COLO668 (cell line): ENCODE results near the gene MT1E.
"Not testable (repeated sequence)": the region's sequence is repeated elsewhere in the genome, so short reads cannot be mapped to it uniquely, and the experiment has no call there.

Source experiments
- DNase-seq: peaks from one replicate; lab custom pipeline; 2025; ENCODE audit not compliant: unreplicated experiment; lab: John Stamatoyannopoulos, UW

The MT1E gene

GRCh38 chr16:56606476-56607108 lies 19.0 kb upstream of the MT1E start:
- DNase-seq: no peak

- no peak for DNase-seq
Observed at GRCh38 chr16:56607109-56607618, 18.4 kb upstream of the MT1E start.

GRCh38 chr16:56607675-56608042 lies 17.9 kb upstream of the MT1E start:
- no peak for DNase-seq

GRCh38 chr16:56608043-56608875 lies 17.3 kb upstream of the MT1E start, which contains the start of gene MT2A:
Gene MT2A, plus strand, starts transcription at chr16:56608584. Its CDS starts 72 bp downstream, at chr16:56608656.
- peak; percentile 95 for DNase-seq

GRCh38 chr16:56608876-56609462 lies 16.6 kb upstream of the MT1E start:
- DNase-seq: no peak

- DNase-seq: peak; percentile 17
Observed at GRCh38 chr16:56609463-56609921, 16.1 kb upstream of the MT1E start.

GRCh38 chr16:56610017-56610608 lies 15.5 kb upstream of the MT1E start:
- DNase-seq: no peak

GRCh38 chr16:56610609-56611111 lies 14.9 kb upstream of the MT1E start:
- no peak for DNase-seq

GRCh38 chr16:56611281-56611833 lies 14.2 kb upstream of the MT1E start:
- no peak for DNase-seq

- no peak for DNase-seq
Observed at GRCh38 chr16:56613706-56614105, 11.9 kb upstream of the MT1E start.

- no peak for DNase-seq
Observed at GRCh38 chr16:56614549-56614991, 11.0 kb upstream of the MT1E start.

- DNase-seq: no peak
Observed at GRCh38 chr16:56615353-56615752, 10.2 kb upstream of the MT1E start.

GRCh38 chr16:56616608-56617211 lies 8.9 kb upstream of the MT1E start:
- no peak for DNase-seq

- peak; percentile 36 for DNase-seq
Observed at GRCh38 chr16:56617212-56618085, 8.1 kb upstream of the MT1E start.

- DNase-seq: no peak
Observed at GRCh38 chr16:56618138-56618537, 7.4 kb upstream of the MT1E start.

GRCh38 chr16:56620339-56620897 lies 5.2 kb upstream of the MT1E start:
- DNase-seq: no peak

- DNase-seq: not testable (repeated sequence)
Observed at GRCh38 chr16:56621665-56622445, 3.7 kb upstream of the MT1E start.

- DNase-seq: not testable (repeated sequence)
Observed at GRCh38 chr16:56623184-56623583, 2.4 kb upstream of the MT1E start.
